GM20000 (cell line): ENCODE measurements around the gene PRELID3B.

Experiments
- DNase-seq: peaks from one replicate; pipeline ENCODE4 v3.0.0; 2012; ENCODE audit warnings: low spot score
- CTCF ChIP-seq: IDR thresholded peaks from 2 replicates; pipeline ENCODE4 v1.5.1; 2012; ENCODE audit warnings: mild to moderate bottlenecking, control low read depth; ENCODE audit errors: extremely low read depth, missing control alignments

PRELID3B gene

GRCh38 chr20:59040667-59041066 lies 1.9 kb downstream of the PRELID3B start:
- no peak for TF ChIP-seq CTCF
- DNase-seq, result no peak

DNA sequence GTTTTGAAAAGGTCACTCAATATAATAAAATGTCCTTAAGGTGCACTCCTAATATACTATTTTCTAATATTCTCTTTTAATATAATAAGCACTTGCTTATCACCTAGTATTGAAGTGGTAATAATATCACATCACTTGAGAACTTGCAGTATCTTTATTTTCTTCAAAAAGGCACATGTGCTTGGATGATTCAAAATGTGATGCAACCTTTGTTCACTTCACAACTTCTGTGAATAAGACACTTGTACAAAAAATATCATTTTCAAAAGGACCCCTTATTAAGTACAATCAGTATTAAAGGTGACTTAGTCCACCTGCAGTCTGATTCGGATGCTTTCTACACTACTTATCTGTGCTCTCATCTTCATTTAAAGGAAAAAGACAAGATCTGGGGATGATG lies 3.4 kb downstream of the PRELID3B start:
- no peak for TF ChIP-seq CTCF
- no peak for DNase-seq

DNA sequence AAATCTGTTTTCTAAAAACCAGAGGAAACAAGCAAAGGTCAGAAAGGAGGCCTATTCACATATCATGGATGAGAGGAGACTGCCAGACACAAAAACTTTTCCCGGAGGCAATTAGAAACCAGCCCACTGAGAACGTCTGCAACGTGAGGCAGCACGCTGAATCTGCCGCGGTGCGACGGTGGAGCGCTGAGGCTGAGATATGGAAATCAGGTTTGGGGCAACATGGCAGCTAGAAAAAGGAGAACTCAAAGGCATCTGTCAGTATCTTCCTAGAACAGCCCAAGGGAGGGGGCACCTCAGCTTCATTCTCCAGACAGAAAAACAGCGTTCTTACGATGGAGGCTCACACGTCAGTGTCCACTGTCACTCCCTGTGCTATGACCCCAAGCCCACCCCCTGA lies 5.2 kb downstream of the PRELID3B start:
- TF ChIP-seq CTCF, result no peak
- DNase-seq, result no peak

DNA sequence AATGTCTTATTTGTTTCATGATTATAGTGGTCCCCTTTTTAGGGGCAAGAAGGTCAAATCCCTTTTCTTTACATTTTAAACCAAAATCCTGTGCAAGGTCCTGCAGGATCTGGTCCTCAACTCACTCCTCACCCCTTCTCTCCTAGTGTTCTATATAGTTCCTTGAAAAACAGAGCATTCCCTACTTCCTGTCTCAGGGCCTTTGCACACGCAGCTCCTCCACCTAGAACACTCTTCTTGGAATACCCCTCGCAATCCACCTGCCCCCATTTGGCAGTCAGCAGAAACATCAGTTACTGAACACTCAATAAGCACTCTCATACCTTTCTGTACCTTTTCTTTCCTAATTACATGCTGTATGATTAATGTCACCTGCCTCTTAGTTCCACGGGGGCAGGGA lies 7.2 kb downstream of the PRELID3B start:
- no peak for DNase-seq
- TF ChIP-seq CTCF, result no peak

GRCh38 chr20:59033616-59034165 lies 8.9 kb downstream of the PRELID3B start:
- no peak for TF ChIP-seq CTCF
- no peak for DNase-seq

DNA sequence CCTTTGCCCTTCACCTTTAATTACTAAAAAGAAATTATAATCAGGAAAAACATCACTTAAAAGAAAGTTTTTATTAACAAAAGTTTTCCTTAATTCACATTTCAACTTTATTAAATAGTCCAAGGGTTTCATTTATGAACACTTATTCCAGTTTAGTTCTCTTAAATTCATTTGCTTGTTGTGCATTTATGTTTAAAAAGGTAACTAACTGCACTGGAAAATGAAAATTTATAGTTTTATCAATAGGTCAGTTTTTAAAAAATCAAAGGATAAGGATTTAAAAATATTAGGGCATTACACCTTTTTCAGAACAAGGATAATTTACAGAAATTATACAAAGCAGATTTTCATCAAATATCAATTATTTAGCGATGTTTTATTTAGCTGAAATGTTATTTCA lies 9.5 kb downstream of the PRELID3B start:
- no peak for TF ChIP-seq CTCF
- no peak for DNase-seq

DNA sequence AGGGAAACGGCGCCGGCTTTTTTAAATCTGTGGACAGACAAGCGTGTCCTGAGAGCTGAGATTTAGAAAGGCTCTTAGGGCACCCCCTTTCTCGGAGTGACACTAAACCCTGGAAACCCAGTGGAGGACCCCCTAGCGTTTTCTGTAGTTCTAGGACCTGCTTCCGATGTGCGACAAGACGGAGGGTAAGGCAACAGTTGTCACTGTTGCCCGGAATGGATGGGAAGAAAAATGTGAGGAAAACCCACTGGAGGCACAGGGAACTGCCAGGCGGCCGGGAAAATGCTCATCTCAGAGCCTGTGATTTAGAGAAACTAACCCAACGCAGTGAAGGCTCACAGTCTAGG lies 9.9 kb downstream of the PRELID3B start:
- TF ChIP-seq CTCF, result no peak
- DNase-seq, result no peak
